Activated T-cell treated with anti-CD3 and anti-CD28 coated beads, Interleukin-2, amount 50 U/mL, for 24 hours (primary cell): ENCODE measurements around the gene ZMIZ2.
"Not testable (repeated sequence)": the region's sequence is repeated elsewhere in the genome, so short reads cannot be mapped to it uniquely, and the experiment has no call there.

Experiments used
- DNase-seq: peaks from one replicate; pipeline ENCODE4 v3.0.0-alpha.2; 2020
- H3K27ac Mint-ChIP-seq: 2 replicates; pipeline ENCODE4 v1.8.0; 2020; ENCODE audit warnings: mild to moderate bottlenecking, mixed read lengths
- H3K27me3 Mint-ChIP-seq: 2 replicates; pipeline ENCODE4 v1.8.0; 2020; ENCODE audit warnings: mixed read lengths
- H3K36me3 Mint-ChIP-seq: 2 replicates; pipeline ENCODE4 v1.8.0; 2020; ENCODE audit warnings: low read depth, mixed read lengths
- H3K4me1 Mint-ChIP-seq: 2 replicates; pipeline ENCODE4 v1.8.0; 2020; ENCODE audit warnings: low read depth, mixed read lengths
- H3K4me3 Mint-ChIP-seq: 2 replicates; pipeline ENCODE4 v1.8.0; 2020; ENCODE audit warnings: mild to moderate bottlenecking, moderate library complexity, mixed read lengths
- H3K9me3 Mint-ChIP-seq: 2 replicates; pipeline ENCODE4 v1.8.0; 2020; ENCODE audit warnings: mixed read lengths

The ZMIZ2 gene

DNA sequence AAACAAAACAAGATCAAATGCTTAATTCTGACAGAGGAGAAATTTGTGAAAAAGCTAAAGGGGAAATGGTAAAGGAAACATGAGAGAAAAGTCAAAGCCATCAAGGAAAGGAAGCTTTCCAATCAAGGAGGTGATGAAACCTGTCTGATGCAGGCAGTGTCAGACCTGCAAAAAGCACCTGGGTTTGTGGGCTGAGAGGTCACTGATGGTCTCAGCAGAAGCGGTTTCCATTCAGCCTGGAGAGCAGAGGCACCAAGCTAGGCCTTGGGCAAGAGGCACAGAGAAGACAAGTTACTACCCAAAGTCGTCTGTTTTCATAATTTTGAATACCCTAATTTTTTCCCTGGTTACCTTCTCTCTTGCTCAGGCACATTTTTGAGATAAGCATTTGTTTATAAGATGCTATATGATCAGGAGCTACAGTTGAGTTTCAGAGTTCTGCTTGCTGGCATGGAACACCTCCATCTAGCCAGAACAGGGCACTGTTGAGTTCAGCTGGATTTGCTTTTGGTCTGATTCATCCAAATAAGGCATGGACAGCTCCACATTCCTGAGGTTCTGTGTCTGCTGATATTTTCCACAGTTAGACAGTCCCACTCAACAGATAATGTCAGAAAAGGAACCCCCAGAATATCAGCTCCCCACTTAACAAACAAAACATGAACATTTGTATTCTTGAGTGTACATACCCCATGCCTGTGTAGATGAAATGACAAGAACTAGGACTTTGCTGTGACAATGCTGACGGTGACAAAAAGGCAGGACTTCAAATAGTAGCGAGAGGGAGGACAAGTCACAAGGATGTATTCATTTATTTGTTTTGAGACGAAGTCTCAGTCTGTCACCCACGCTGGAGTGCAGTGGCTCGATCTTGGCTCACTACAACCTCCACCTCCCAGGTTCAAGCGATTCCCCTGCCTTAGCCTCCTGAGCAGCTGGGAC is 42.9 kb downstream of the ZMIZ2 start:
- Mint-ChIP-seq H3K27ac (no peak overlapping the region), H3K9me3 (no peaks in the 10 kb centered on the region), H3K4me1 (peaks cover 3% of the 10 kb centered on the region), H3K36me3 (peaks cover 8% of the 10 kb centered on the region), H3K4me3 (no peak overlapping the region), H3K27me3 (no peaks in the 10 kb centered on the region)
- no peak for DNase-seq

DNA sequence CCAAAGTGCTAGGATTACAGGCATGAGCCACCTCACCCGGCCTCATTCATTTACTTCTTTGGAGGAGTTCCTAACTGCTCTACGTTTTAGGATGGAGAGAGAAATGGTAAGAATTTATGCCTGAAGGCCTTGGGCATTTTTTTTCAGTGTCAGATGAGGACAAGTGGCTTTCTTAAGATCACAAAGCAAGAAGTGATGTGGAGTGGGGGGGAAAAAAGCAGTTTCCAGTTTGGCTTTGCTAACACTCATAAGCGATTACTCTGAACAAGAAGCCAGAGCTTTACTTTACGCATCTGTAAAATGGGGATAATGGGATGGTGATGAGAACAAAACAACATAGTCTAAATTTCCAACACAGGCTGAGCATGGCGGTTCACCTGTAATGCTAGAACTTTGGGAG is 45.3 kb downstream of the ZMIZ2 start:
- Mint-ChIP-seq H3K4me1 (peaks cover 8% of the 10 kb centered on the region), H3K9me3 (no peaks in the 10 kb centered on the region), H3K4me3 (no peak overlapping the region), H3K27me3 (no peaks in the 10 kb centered on the region), H3K36me3 (peaks cover 29% of the 10 kb centered on the region), H3K27ac (no peak overlapping the region)
- DNase-seq: no peak

DNA sequence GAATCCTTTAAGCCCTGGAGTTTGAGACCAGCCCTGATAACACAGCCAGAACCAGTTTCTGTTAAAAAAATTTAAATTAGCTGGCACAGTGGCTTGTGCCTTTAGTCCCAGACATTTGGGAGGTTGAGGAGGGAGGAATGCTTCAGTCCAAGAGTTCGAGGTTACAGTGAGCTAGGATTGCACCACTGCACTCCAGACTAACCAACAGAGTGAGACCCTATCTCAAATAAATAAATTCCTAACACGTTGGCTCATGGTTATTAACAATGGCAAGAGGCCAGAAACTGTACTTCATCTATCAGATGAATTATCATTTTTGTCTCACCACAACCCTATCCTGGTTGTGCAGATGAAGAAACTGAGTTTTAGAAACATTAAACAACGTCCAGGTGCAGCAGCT is 45.7 kb downstream of the ZMIZ2 start:
- peaks cover 33% of the 10 kb centered on the region for H3K36me3 Mint-ChIP-seq
- no peaks in the 10 kb centered on the region for H3K27me3 Mint-ChIP-seq
- H3K9me3 Mint-ChIP-seq: no peaks in the 10 kb centered on the region
- DNase-seq: no peak
- no peak overlapping the region for H3K27ac Mint-ChIP-seq
- peaks cover 10% of the 10 kb centered on the region for H3K4me1 Mint-ChIP-seq
- peak overlapping the region; percentile 96 for H3K4me3 Mint-ChIP-seq

DNA sequence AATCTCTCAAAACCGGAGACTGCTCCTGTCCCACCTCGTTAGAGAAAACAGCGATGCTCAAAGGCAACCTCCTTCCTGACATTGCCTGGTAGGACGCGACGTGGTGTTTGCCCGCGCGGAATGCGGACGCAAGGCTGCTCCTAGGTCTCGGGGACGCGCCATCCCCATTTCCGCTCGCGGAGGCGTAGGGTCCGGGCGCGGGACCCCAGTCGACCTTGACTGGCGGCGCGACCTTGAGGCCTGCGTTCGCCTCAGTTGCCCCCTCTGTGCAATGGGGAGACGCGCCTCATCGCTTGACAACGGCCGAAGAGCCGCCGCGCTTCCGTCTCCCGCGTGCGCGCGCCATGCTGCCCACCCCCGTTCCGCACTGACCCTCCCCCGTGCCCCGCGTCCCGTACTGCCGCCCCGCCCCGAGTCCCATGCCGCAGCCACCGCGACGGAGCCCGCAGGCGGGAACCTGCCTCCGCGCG is 47.4 kb downstream of the ZMIZ2 start:
- H3K9me3 Mint-ChIP-seq: no peaks in the 10 kb centered on the region
- peaks cover 51% of the 10 kb centered on the region for H3K36me3 Mint-ChIP-seq
- H3K4me3 Mint-ChIP-seq: peak overlapping the region; percentile 96
- H3K27ac Mint-ChIP-seq: peak overlapping the region; percentile 98
- H3K4me1 Mint-ChIP-seq: peaks cover 25% of the 10 kb centered on the region
- DNase-seq: no peak
- H3K27me3 Mint-ChIP-seq: no peaks in the 10 kb centered on the region

DNA sequence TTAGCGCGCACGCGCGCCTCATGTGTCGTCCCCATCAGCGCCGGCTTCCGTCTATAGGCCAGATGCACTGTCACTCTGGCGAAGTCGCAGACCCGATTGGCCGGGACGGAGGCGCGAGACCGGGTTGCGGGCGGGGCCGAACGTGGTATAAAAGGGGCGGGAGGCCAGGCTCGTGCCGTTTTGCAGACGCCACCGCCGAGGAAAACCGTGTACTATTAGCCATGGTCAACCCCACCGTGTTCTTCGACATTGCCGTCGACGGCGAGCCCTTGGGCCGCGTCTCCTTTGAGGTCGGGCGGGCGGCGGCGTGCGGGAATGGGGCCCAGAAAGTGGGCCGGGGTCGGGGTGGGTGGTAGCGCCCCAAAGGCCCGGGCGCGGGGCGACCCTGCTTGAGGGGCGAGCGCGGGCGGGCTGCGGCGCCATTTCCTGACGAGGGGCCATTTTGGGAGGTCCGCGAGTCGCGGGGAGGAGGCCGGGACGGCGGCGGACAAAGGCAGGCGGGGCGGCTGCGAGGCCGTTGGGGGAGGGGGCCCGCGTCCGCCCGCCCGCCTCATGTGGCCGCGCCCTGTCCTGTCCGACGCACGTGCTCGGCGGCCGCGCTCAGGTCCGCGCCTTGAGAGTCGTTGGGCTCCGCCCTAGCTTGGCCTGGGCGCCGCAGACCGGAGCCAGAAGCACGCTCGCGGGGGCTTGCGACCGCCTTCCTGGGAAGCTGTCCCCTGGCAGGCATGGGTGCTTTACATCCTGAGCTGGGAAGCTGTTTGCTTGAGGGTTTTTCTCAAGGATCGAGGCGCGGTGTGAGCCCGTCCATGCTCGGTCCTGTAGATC is 48.1 kb downstream of the ZMIZ2 start, which contains the start of gene PPIA:
TSS of gene PPIA (plus strand) at position 178 of the 825 bp plus-strand sequence. CDS start at position 222, 44 bp downstream.
- H3K36me3 Mint-ChIP-seq: peaks cover 57% of the 10 kb centered on the region
- no peaks in the 10 kb centered on the region for H3K27me3 Mint-ChIP-seq
- peak within 1 kb of the TSS; percentile 96 for H3K4me3 Mint-ChIP-seq
- peaks cover 31% of the 10 kb centered on the region for H3K4me1 Mint-ChIP-seq
- H3K9me3 Mint-ChIP-seq: no peaks in the 10 kb centered on the region
- peak; percentile 99 for DNase-seq
- peak within 1 kb of the TSS; percentile 98 for H3K27ac Mint-ChIP-seq

DNA sequence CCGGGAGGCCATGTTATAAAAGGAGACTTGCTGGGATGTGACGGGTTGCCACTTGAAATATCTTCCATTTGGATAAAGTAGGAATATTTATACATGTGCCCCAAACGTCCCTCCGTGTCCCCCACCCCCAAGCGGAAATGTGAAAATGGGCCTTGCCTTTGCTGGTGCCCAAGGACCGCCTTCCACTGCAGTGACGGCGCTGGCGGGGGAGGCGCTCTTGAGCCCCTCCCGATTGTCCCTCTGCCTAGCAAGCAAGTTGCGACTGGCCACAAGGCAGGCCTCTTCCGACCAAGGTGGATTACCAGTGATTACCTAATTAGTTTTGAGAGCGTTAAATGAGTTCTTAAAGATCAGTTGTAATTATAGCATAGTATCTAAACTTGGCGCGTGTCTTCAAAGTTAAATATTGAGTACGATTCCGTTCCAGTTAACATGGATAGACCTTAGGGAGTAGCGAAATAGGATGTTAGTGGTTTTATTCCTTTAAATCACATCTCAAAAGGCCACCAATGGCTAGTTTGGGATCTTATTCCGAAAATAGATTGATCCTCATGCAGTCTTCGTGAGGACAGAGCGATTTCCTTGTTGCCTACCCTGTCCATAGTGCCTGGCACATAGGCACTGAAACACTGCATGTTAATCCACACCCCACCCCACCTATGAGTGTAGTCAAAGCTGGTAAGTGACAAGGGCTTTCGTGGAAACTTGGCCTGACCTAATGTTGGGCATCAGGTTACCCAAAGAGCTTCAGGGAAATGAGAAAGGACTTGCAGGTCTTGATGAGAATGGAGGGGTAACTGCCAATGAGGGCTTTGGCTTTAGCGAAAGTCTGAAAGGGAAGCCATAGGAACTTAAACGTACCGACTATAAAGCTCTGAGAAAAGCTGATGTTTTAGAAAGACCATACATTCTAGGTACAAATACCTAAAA is 48.9 kb downstream of the ZMIZ2 start:
- peak overlapping the region; percentile 98 for H3K27ac Mint-ChIP-seq
- peaks cover 34% of the 10 kb centered on the region for H3K4me1 Mint-ChIP-seq
- H3K36me3 Mint-ChIP-seq: peaks cover 66% of the 10 kb centered on the region
- DNase-seq: peak; percentile 87
- H3K4me3 Mint-ChIP-seq: peak overlapping the region; percentile 96
- no peaks in the 10 kb centered on the region for H3K27me3 Mint-ChIP-seq
- H3K9me3 Mint-ChIP-seq: no peaks in the 10 kb centered on the region

DNA sequence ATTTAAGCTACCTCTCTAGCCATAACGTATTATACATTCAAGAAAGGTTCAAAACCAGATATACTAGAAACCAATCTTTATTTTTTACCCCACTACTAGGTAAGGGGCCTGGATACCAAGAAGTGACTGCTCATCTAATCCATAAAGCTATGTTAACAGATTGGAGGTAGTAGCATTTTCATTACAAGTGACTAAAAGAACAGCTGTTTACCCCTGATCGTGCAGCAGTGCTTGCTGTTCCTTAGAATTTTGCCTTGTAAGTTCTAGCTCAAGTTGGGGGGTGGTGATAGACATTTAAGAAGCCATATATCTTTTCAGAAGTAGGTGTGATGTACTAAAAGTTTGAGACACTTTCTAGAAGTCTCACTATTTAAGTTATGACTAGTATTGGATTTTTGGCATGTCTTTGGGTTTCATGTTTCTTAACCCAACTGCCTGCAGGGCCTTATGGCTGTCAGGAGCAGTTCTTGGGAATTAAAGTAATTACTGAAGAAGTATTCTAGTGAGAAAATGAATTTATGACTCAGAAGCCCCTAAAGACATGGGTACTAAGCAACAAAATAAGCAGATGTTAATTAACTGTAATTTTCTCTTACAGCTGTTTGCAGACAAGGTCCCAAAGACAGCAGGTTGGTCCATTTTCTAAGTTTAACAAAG is 50.1 kb downstream of the ZMIZ2 start:
- H3K36me3 Mint-ChIP-seq: peaks cover 78% of the 10 kb centered on the region
- no peak for DNase-seq
- no peaks in the 10 kb centered on the region for H3K9me3 Mint-ChIP-seq
- H3K4me3 Mint-ChIP-seq: peak overlapping the region; percentile 96
- peaks cover 36% of the 10 kb centered on the region for H3K4me1 Mint-ChIP-seq
- peak overlapping the region; percentile 98 for H3K27ac Mint-ChIP-seq
- no peaks in the 10 kb centered on the region for H3K27me3 Mint-ChIP-seq

DNA sequence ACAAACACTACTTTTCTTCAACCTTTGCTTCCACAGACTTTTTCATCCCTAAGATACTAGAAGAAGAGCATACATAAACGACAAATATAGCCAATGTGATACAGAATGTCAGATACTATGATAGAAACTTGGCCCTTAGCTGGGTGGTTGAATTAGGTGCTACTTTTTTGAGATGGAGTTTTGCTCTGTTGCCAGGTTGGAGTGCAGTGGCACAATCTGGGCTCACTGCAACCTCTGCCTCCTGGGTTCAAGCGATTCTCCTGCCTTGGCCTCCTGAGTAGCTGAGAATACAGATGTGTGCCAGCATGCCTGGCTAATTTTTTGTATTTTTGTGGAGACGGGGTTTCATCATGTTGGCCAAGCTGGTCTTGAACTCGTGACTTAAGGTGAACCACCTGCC is 51.3 kb downstream of the ZMIZ2 start:
- peak overlapping the region; percentile 62 for H3K4me3 Mint-ChIP-seq
- H3K36me3 Mint-ChIP-seq: peaks cover 89% of the 10 kb centered on the region

DNA sequence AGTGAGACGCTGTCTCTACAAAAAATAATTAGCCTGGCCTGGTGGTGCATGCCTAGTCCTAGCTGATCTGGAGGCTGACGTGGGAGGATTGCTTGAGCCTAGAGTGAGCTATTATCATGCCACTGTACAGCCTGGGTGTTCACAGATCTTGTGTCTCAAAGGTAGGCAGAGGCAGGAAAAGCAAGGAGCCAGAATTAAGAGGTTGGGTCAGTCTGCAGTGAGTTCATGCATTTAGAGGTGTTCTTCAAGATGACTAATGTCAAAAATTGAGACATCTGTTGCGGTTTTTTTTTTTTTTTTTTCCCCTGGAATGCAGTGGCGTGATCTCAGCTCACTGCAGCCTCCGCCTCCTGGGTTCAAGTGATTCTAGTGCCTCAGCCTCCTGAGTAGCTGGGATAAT is 53.2 kb downstream of the ZMIZ2 start:
- no peak for DNase-seq
- no peaks in the 10 kb centered on the region for H3K9me3 Mint-ChIP-seq
- no peaks in the 10 kb centered on the region for H3K27me3 Mint-ChIP-seq
- peak overlapping the region; percentile 23 for H3K4me3 Mint-ChIP-seq
- peaks cover 33% of the 10 kb centered on the region for H3K4me1 Mint-ChIP-seq
- peak overlapping the region; percentile 87 for H3K27ac Mint-ChIP-seq
- H3K36me3 Mint-ChIP-seq: peaks cover 84% of the 10 kb centered on the region

More for the DNA sequence above, 51.3 kb downstream of the ZMIZ2 start:
- H3K4me1 Mint-ChIP-seq: peaks cover 36% of the 10 kb centered on the region
- peak overlapping the region; percentile 87 for H3K27ac Mint-ChIP-seq
- no peaks in the 10 kb centered on the region for H3K9me3 Mint-ChIP-seq
- no peak for DNase-seq
- no peaks in the 10 kb centered on the region for H3K27me3 Mint-ChIP-seq

DNA sequence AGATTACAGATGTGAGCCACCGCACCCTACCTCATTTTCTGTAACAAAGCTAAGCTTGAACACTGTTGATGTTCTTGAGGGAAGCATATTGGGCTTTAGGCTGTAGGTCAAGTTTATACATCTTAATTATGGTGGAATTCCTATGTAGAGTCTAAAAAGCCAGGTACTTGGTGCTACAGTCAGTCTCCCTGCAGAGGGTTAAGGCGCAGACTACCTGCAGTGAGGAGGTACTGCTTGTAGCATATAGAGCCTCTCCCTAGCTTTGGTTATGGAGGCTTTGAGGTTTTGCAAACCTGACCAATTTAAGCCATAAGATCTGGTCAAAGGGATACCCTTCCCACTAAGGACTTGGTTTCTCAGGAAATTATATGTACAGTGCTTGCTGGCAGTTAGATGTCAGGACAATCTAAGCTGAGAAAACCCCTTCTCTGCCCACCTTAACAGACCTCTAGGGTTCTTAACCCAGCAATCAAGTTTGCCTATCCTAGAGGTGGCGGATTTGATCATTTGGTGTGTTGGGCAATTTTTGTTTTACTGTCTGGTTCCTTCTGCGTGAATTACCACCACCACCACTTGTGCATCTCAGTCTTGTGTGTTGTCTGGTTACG is 53.9 kb downstream of the ZMIZ2 start:
- Mint-ChIP-seq H3K27me3 (no peaks in the 10 kb centered on the region), H3K4me1 (peaks cover 33% of the 10 kb centered on the region), H3K27ac (peak overlapping the region; percentile 87), H3K36me3 (peaks cover 80% of the 10 kb centered on the region), H3K4me3 (no peak overlapping the region), H3K9me3 (no peaks in the 10 kb centered on the region)
- DNase-seq: no peak

DNA sequence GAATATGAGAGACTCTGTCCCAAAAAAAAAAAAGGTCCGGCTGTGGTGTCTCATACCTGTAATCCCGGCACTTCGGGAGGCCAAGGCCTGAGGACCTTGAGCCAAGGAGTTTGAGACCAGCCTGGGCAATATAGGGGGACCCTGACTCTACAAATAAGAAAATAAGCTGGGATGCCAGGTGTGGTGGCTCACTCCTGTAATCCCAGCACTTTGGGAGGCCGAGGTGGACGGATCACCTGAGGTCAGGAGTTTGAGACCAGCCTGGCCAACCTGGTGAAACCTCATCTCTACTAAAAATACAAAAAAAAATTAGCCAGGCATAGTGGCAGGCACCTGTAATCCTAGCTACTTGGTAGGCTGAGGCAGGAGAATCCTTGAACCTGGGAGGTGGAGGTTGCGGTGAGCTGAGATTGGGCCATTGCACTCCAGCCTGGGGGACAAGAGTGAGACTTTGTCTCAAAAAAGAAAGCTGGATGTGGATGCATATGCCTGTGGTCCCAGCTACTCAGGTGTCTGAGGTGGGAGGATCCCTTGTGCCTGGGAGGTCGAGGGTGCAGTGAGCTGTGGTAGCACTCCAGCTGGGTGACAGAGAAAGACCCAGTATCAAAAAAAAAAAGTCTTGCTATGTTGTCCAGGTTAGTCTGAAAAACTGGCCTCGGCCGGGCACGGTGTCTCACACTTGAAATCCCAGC is 55.3 kb downstream of the ZMIZ2 start:
- not testable (repeated sequence) for H3K27me3 Mint-ChIP-seq, H3K4me3 Mint-ChIP-seq, H3K9me3 Mint-ChIP-seq
- DNase-seq: peak; percentile 48
- Mint-ChIP-seq H3K4me1 (peaks cover 28% of the 10 kb centered on the region), H3K36me3 (peaks cover 66% of the 10 kb centered on the region), H3K27ac (peak overlapping the region; percentile 44)

DNA sequence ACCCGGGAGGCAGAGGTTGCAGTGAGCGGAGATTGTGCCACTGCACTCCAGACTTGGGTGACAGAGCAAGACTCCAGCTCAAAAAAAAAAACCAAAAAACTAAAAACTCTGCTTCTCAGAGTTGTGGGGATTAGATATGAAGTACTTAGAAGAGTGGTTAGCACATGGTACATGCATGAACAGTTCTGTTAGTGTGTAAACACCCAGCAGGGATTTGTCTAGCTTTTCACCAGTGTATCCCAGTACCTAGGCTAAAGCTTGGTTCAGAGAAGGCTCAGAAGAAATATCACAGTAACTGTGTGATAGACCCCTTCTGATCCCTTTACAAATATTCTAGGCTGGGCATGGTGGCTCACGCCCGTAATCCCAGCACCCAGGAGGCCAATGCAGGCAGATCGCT is 57.3 kb downstream of the ZMIZ2 start:
- Mint-ChIP-seq H3K4me3 (no peak overlapping the region), H3K4me1 (peaks cover 13% of the 10 kb centered on the region), H3K9me3 (no peaks in the 10 kb centered on the region), H3K36me3 (peaks cover 46% of the 10 kb centered on the region), H3K27me3 (no peaks in the 10 kb centered on the region), H3K27ac (peak overlapping the region; percentile 72)
- no peak for DNase-seq
